Mammary epithelial cell (primary cell): Measurements from ENCODE around the gene GMNC.

Source experiments
- EZH2 ChIP-seq: IDR thresholded peaks from 2 replicates; pipeline ENCODE4 v1.6.1; 2012; ENCODE audit warnings: low read length, inconsistent platforms, borderline replicate concordance
- TF ChIP-seq, protein P1 (sequence below), 2 donors: IDR thresholded peaks in 1 of 2; conservative IDR thresholded peaks in 1 of 2; 2 replicates each; pipeline ENCODE4 v1.5.1; 2011 to 2012; ENCODE audit warnings: inconsistent platforms in 2 of 2, low read length in 2 of 2, mild to moderate bottlenecking in 2 of 2, control low read depth in 1 of 2, low read depth in 1 of 2; ENCODE audit not compliant: insufficient read depth in 1 of 2; ENCODE audit errors: extremely low read depth in 1 of 2

DNA sequence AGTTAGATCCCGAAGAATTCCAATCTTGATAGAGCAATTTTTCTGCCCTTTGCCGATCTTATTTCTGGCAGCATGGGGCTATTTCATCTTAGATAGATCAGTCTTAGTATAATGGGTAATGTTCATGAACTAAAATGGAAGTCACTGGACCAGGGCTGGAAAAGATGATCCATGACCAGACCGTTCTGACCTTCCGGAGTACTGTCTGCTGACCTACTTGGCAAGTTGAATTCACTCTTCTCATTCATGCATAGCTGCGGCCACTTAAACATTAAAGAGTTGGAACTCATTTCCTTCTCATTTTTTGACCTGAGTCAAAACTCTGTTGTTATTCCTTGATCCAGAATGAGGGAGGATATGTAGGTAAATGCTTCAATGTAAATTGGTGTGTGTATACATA is 32.5 kb downstream of the GMNC start:
- TF ChIP-seq, protein P1, sequence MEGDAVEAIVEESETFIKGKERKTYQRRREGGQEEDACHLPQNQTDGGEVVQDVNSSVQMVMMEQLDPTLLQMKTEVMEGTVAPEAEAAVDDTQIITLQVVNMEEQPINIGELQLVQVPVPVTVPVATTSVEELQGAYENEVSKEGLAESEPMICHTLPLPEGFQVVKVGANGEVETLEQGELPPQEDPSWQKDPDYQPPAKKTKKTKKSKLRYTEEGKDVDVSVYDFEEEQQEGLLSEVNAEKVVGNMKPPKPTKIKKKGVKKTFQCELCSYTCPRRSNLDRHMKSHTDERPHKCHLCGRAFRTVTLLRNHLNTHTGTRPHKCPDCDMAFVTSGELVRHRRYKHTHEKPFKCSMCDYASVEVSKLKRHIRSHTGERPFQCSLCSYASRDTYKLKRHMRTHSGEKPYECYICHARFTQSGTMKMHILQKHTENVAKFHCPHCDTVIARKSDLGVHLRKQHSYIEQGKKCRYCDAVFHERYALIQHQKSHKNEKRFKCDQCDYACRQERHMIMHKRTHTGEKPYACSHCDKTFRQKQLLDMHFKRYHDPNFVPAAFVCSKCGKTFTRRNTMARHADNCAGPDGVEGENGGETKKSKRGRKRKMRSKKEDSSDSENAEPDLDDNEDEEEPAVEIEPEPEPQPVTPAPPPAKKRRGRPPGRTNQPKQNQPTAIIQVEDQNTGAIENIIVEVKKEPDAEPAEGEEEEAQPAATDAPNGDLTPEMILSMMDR (conservative IDR thresholded peaks at IDR 0.05 in 1 of 2, IDR thresholded peaks at IDR 0.05 in 1 of 2; ENCODE audit: extremely low read depth in 1 of 2, insufficient read depth in 1 of 2, low read depth in 1 of 2, low read length in 2 of 2) = no peak
- TF ChIP-seq EZH2 = no peak
